Naive thymus-derived CD8-positive, alpha-beta T cell (primary cell): Measurements from ENCODE around the gene SLC9A5. TPM values are rescaled to one million over a fixed set of nuclear protein-coding genes. Genes with fewer than 3 reads are reported as not detected.

Experiments
- ATAC-seq, 2 donors: fragments of 150-1000 bp; cut with Tn5 transposase in 1 of 2; sonication (Bioruptor Pico), chemical (Tn5 transposase) in 1 of 2; 1 replicate in 1 of 2; 2 replicates in 1 of 2; pipeline ENCODE4 v1.10.0; 2021; ENCODE audit warnings: mild to moderate bottlenecking in 2 of 2, moderate library complexity in 2 of 2
- POLR2A ChIA-PET: fragments of 350-600 bp; sonication (Branson Sonifier 250); formaldehyde crosslinking; loops from one replicate; lab custom pipeline; 2021; ENCODE audit warnings: antibody characterized with exemption; lab: Charles Lee
- DNase-seq, 10 donors: peaks; one replicate each; pipeline versions ENCODE4 v3.0.0 to v3.0.0-alpha.2; 2020 to 2022
- H3K27ac Mint-ChIP-seq, 10 donors: one replicate each; pipeline ENCODE4 v1.8.0; 2020 to 2022; ENCODE audit warnings: mild to moderate bottlenecking in 10 of 10, mixed read lengths in 10 of 10, moderate library complexity in 4 of 10, inconsistent platforms in 1 of 10
- H3K27me3 Mint-ChIP-seq, 5 donors: one replicate each; pipeline ENCODE4 v1.8.0; 2021 to 2022; ENCODE audit warnings: mixed read lengths in 5 of 5
- H3K36me3 Mint-ChIP-seq, 3 donors: one replicate each; pipeline ENCODE4 v1.8.0; 2020 to 2022; ENCODE audit warnings: mixed read lengths in 3 of 3, mild to moderate bottlenecking in 2 of 3, inconsistent platforms in 1 of 3
- H3K4me1 Mint-ChIP-seq, 4 donors: one replicate each; pipeline ENCODE4 v1.8.0; 2021 to 2022; ENCODE audit warnings: mixed read lengths in 4 of 4
- H3K4me3 Mint-ChIP-seq, 10 donors: one replicate each; pipeline ENCODE4 v1.8.0; 2020 to 2022; ENCODE audit warnings: mild to moderate bottlenecking in 10 of 10, mixed read lengths in 10 of 10, moderate library complexity in 6 of 10, inconsistent platforms in 1 of 10
- H3K9me3 Mint-ChIP-seq, 9 donors: one replicate each; pipeline ENCODE4 v1.8.0; 2020 to 2022; ENCODE audit warnings: mixed read lengths in 9 of 9, mild to moderate bottlenecking in 3 of 9, inconsistent platforms in 1 of 9, moderate library complexity in 1 of 9
- polyA plus RNA-seq, 3 donors: library from polyadenylated mRNA; unstranded; fragments of 300-500 nt; fragmentation: Illumina TruSeq; gene quantifications; one replicate each; pipeline ENCODE4 v1.2.3, GENCODE V29; 2021
- total RNA-seq, 8 experiments: library from RNA in 2 of 8; stranded (reverse) in 2 of 8; gene quantifications; one replicate each; pipeline ENCODE4 v1.2.3 and lab custom pipeline; 2021 to 2026

Gene SLC9A5
- total and polyA plus RNA-seq, 5 experiments from 2014 or later, result 0.04 to 2.7 (median 0.20) TPM

DNA sequence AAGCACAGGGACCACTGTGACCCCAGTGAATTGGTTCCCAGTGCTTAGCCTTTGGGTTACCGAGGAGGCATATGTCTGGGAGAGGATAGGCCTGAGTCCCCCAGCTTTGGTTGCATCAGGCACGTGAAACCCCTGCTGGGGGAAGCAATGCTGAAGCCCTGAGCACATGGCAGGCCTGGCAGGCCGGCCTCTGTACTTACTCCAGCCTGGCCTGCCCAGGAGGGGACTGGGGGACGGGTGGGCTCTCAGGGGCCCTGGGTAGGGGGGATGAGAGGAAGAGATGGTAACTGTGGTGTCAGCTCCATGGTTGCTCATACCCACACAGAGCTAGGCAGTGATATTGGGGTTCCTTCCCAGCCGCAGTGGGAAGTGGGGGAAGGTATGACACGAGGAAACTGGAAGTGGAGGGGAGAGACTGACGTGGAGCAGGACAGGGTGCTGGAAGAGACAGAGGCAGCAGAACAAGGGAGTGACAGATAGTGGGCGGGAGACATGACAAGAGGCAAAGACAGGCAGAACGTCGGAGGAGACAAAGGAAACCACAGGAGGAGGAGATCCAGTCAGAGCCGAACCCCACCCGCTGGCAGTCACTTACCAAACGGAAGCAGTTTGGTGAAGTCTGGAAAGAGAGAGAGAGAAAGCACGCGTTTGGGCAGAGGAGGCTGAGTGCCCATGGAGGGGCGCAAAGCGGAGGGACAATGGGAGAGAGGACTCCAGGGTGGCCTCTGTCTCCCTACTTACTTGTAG is 12.8 kb upstream of the SLC9A5 start:
- no peaks in the 10 kb centered on the region for H3K27me3 Mint-ChIP-seq
- peaks cover 0 to 36% (median 7%) of the 10 kb centered on the region in 3 donors for H3K36me3 Mint-ChIP-seq
- H3K4me1 Mint-ChIP-seq, result peaks cover 3 to 7% (median 4%) of the 10 kb centered on the region in 4 donors
- H3K9me3 Mint-ChIP-seq, result no peaks in the 10 kb centered on the region
- POLR2A ChIA-PET, result interaction anchor here (0.8 kb wide), 1 partner anchor 9 kb away, joined by 3 read pairs; the partner anchor contains the start of gene TMEM208
- DNase-seq (no peak), ATAC-seq (peak; percentile 21 to 37)
- peak overlapping the region in 4 of 10 donors; percentile 12 to 58 (median 44) for H3K4me3 Mint-ChIP-seq
- peak overlapping the region in 8 of 10 donors; percentile 59 to 88 (median 76) for H3K27ac Mint-ChIP-seq

DNA sequence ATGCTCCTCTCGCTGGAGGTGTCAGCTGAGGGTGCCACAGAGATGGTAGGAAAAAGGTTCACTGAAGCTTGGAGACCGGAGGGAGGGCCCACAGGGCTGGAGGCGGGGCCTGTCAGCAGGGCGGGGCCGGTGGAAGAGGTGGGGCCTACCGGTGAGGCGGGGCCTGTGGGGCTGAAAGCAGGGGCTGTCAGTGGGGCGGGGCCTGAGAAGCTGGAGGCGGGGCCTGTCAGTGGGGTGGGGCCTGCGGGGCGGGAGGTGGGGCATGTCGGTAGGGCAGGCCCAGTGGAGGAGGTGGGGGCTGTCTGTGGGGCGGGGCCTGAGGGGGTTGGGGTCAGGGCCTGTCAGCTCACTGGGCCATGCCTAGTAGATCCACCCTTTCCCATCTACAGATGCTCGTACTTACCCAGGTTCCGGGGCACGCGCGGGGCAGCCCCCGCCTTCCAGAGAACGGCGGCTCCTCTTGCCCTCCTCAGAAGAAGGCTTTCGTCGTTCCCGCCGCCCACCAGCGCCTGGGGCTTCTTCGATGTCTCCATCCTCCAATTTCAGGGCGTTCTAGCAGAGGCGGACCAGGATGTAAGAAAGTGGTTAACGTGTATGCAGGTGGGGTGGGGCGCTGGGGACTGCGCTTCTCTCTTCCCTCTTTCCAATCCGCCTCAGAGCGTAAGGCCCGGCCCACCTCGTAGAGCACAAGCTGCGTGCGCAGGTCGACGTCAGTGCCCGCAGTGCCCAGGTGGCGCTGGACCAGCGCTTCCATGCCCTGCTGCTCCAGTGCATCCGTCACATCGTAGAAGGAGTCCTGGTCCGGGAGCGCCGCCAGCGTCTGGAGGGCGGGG is 12.0 kb upstream of the SLC9A5 start:
- no peaks in the 10 kb centered on the region for H3K9me3 Mint-ChIP-seq
- ATAC-seq, result peak; percentile 83 to 87
- POLR2A ChIA-PET, result interaction anchor here (0.8 to 4.6 kb wide), 2 partner anchors 9 to 10 kb away, joined by 3 to 24 read pairs; partner anchors contain the start of gene TMEM208
- no peaks in the 10 kb centered on the region for H3K27me3 Mint-ChIP-seq
- peak overlapping the region in 6 of 10 donors; percentile 59 to 88 (median 76) for H3K27ac Mint-ChIP-seq
- H3K4me1 Mint-ChIP-seq, result peaks cover 3 to 9% (median 7%) of the 10 kb centered on the region in 4 donors
- peak; percentile 36 to 66 (median 60) for DNase-seq
- H3K36me3 Mint-ChIP-seq, result peaks cover 0 to 33% (median 7%) of the 10 kb centered on the region in 3 donors
- peak overlapping the region in 2 of 10 donors; percentile 12 to 58 for H3K4me3 Mint-ChIP-seq

DNA sequence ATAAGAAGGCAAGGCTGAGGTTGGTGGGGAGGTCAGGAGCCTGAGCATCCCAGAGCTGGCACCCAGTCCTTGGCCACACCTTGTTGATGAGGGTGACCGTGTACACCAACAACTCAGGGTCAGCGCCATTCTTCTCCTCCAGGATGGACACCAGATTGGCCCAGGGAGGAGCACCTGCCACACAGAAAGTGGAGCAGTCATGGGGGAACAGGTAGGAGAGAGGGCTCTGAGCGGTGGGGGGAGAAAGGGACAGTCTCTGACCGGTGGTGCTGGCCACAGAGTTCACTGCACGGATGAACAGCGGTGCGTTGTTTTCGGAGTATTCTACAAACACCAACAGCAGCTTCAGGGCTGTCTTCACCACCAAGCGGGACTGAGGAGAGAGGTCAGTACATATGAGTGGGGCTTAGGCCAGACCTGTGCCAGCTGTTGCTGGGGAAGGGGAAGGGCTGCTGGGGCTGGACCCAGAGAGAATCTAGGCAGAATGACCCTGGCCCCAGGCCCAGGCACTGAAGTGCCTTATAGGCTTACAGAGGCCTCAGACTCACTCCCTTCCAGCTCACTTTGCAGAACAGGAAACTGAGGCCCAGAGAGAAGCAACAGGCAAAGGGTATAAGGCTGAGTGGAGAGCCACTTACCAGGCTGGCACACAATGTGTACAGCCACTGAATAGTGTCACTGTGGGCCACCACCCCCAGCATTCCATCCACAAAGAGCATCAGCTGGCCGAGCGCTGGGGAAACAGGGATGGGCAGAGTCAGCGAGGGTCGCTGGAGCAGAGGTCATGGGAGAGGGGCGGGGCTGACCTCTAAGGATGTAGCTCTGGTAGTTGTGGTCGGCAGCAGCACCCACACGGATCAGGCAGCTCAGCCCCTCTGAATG is 11.1 kb upstream of the SLC9A5 start:
- no peak overlapping the region for H3K4me3 Mint-ChIP-seq
- H3K36me3 Mint-ChIP-seq, result peaks cover 0 to 33% (median 7%) of the 10 kb centered on the region in 3 donors
- ATAC-seq (no peak), DNase-seq (no peak)
- no peaks in the 10 kb centered on the region for H3K9me3 Mint-ChIP-seq
- POLR2A ChIA-PET, result interaction anchor here (4.6 kb wide), 1 partner anchor 10 kb away, joined by 24 read pairs; the partner anchor contains the start of gene TMEM208
- peaks cover 4 to 13% (median 10%) of the 10 kb centered on the region in 4 donors for H3K4me1 Mint-ChIP-seq
- H3K27me3 Mint-ChIP-seq, result no peaks in the 10 kb centered on the region
- peak overlapping the region in 2 of 10 donors; percentile 56 to 59 for H3K27ac Mint-ChIP-seq

DNA sequence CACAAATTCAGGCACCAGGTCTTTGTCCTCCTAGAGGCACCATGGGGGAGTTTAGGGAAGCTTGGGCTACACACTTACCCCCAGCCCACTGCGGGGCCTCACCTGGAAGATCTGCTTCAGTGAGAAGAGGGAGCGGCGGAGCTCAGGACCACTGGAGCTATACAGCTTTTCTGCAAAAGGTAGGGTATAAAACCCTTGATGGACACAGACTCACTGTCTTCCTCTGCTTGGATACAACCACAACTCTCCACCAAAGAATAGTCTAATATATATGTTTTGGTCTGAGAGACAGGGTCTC is 10.6 kb upstream of the SLC9A5 start:
- no peak overlapping the region for H3K4me3 Mint-ChIP-seq
- peaks cover 0 to 33% (median 7%) of the 10 kb centered on the region in 3 donors for H3K36me3 Mint-ChIP-seq
- no peaks in the 10 kb centered on the region for H3K9me3 Mint-ChIP-seq
- peak overlapping the region in 1 of 10 donors; percentile 31 for H3K27ac Mint-ChIP-seq
- H3K27me3 Mint-ChIP-seq, result no peaks in the 10 kb centered on the region
- POLR2A ChIA-PET, result interaction anchor here (4.6 kb wide), 1 partner anchor 10 kb away, joined by 24 read pairs; the partner anchor contains the start of gene TMEM208
- ATAC-seq, result no peak
- H3K4me1 Mint-ChIP-seq, result peaks cover 5 to 13% (median 11%) of the 10 kb centered on the region in 4 donors
- DNase-seq, result no peak

DNA sequence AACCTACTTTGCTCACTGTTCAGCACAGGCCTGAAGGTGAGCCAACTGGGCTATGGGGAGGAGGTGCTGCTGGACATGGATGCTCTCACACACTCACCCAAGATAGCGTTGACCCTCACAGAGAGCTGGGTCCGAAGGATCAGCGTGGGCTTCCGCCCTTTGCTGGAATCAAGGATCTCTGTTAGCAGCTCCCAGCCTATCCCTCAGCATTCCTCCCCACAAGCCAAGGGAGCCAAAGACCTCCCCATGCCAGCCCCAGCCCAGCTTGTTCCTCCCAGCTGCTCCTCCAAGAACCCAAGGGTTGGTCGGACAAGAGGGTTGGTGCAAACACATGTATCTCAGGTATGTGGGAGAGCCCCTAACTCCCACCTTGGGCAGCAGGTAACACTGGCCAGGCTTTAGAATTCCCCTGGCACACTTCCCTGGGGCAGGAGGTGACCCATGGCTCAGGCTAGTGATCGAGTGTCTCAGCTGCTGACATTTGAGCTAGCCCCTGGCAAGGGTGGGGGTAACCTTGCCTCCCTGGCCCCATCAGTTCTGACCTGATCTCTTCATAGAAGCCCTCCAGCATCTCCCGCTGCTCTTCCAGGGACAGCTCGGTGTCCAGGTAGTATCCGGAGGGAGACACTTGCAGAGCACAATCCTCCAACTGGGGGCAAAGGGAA is 9.8 kb upstream of the SLC9A5 start:
- POLR2A ChIA-PET, result interaction anchor here (4.6 kb wide), 1 partner anchor 11 kb away, joined by 24 read pairs; the partner anchor contains the start of gene TMEM208
- Mint-ChIP-seq H3K4me1 (peaks cover 5 to 20% (median 14%) of the 10 kb centered on the region in 4 donors), H3K9me3 (no peaks in the 10 kb centered on the region), H3K27me3 (no peaks in the 10 kb centered on the region), H3K4me3 (no peak overlapping the region), H3K36me3 (peaks cover 0 to 29% (median 7%) of the 10 kb centered on the region in 3 donors), H3K27ac (peak overlapping the region in 3 of 10 donors; percentile 31 to 73 (median 42))
- DNase-seq, result no peak
- ATAC-seq, result no peak

DNA sequence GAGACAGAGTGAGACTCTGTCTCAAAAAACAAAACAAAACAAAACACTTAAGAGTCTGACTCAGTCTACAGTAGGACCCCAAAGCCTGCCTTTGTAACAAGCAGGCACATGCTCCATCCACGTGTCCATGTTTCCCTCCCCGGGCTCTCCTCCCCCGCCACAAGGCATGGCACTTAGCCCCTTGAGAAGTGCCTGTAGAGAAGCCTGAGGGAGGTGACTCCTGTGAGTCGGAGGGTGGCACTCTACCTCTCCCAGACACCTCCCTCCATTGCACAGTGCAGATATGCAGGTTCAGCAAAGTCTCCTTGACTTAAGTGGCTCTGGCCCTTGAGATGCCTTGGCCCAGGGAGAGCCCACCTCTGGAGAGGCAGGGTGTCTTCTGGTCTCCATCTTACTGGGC is 8.3 kb upstream of the SLC9A5 start:
- H3K4me3 Mint-ChIP-seq, result peak overlapping the region in 1 of 10 donors; percentile 60
- peak overlapping the region in 2 of 10 donors; percentile 10 to 48 for H3K27ac Mint-ChIP-seq

DNA sequence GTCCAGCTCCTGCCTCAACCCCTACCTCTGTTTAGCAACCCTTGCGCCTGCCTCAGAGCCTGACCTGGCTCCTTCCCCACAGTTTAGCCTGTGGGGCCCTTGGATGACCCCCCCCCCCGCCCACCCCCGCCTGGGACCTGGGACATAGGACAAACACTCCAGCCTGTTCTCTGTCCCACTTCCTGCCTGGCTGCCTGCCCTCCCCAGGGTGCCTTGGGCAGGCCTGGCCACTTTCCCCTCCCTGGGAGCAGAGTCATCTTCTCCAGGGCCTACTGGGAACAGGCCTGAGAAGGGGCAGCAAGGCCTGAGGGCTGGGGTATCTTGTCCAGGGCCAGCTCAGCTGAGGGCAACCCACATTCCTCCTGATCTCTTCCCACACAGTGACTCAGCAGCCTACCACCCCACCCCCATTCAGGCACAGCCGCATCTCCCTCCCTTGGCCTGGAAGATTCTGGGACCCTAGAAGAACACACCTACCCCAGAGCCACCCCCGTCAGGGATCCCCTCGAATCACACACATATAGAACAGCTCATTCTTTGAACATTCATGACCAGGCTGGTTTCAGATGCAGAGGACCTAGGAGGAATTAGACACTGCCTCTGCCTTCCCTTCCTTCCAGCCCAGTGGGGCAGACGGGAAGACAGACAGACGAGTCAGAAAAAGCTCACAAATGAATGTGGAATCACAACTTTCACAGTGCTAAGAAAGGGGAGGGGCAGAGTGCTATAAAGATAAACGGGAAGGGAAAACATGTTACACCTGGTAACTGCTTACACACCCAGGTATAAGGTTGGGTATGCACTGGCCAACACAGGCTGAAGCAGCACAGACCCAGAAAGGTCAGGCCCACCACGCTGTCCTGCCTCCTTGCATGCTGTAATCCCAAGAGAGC is 7.5 kb upstream of the SLC9A5 start:
- Mint-ChIP-seq H3K36me3 (peaks cover 0 to 24% (median 7%) of the 10 kb centered on the region in 3 donors), H3K4me3 (no peak overlapping the region), H3K27me3 (no peaks in the 10 kb centered on the region), H3K9me3 (no peaks in the 10 kb centered on the region), H3K27ac (peak overlapping the region in 4 of 10 donors; percentile 31 to 84 (median 72)), H3K4me1 (peaks cover 17 to 36% (median 28%) of the 10 kb centered on the region in 4 donors)
- POLR2A ChIA-PET, result interaction anchor here (4.6 kb wide), 1 partner anchor 13 kb away, joined by 24 read pairs; the partner anchor contains the start of gene TMEM208
- DNase-seq (no peak), ATAC-seq (no peak)

More for the DNA sequence above, 8.3 kb upstream of the SLC9A5 start:
- DNase-seq (no peak), ATAC-seq (no peak)
- POLR2A ChIA-PET, result interaction anchor here (4.6 kb wide), 1 partner anchor 13 kb away, joined by 24 read pairs; the partner anchor contains the start of gene TMEM208
- Mint-ChIP-seq H3K9me3 (no peaks in the 10 kb centered on the region), H3K27me3 (no peaks in the 10 kb centered on the region), H3K36me3 (peaks cover 0 to 28% (median 7%) of the 10 kb centered on the region in 3 donors), H3K4me1 (peaks cover 17 to 36% (median 30%) of the 10 kb centered on the region in 4 donors)

DNA sequence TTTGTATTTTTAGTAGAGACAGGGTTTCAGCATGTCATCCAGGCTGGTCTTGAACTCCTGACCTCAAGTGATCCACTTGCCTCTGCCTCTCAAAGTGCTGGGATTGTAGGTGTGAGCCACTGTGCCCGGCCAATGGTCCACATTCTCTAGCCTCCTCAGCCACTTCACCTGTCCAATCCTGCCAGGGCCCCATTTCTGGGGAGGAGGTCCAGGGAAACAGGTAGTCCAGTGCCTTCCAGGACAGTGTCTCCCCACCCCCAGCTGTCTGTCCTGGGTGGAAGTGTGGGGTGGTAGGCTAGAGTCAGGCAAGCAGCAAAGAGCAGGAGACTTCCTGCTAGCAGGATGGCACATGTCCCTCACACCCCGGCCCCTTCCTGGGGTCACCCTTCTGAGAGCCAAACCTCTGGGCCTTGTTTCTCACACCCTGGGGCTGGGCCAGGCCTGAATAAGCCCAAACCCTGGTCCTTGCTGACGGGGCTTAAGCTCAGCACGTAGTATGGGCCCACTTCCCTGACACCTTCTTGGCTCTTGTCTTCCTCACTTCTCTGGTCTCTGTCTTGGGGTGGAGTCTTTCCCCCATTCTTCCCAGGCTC is 6.5 kb upstream of the SLC9A5 start:
- Mint-ChIP-seq H3K4me1 (peaks cover 17 to 35% (median 32%) of the 10 kb centered on the region in 4 donors), H3K9me3 (no peaks in the 10 kb centered on the region), H3K27ac (peak overlapping the region in 4 of 10 donors; percentile 59 to 87 (median 74)), H3K36me3 (peaks cover 0 to 18% (median 5%) of the 10 kb centered on the region in 3 donors), H3K27me3 (no peaks in the 10 kb centered on the region), H3K4me3 (no peak overlapping the region)
- no peak for ATAC-seq
- POLR2A ChIA-PET, result interaction anchor here (1.0 to 1.1 kb wide), 2 partner anchors 11 to 15 kb away, joined by 3 read pairs; partner anchors contain the start of gene TMEM208
- no peak for DNase-seq

DNA sequence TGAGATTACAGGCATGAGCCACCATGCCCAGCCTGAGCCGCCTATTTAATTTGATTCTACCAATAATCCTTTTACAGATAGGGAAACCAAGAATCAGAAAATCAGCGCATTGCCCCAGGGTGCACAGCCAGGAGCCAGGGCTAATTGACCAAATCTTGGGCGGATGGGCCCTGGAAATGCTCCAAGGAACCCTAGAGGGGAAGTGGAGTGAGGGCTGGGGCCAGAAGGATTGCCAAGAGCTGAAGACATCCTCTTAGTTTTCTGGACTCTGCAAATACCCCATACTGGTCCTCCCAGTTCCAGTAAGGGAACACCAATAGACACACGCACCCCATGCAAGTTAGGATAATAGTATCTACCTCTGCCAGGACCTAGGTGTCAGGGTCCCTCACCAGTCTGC is 5.3 kb upstream of the SLC9A5 start:
- peaks cover 26 to 43% (median 43%) of the 10 kb centered on the region in 4 donors for H3K4me1 Mint-ChIP-seq
- H3K36me3 Mint-ChIP-seq, result peaks cover 0 to 5% (median 0%) of the 10 kb centered on the region in 3 donors
- POLR2A ChIA-PET, result interaction anchor here (1.9 to 5.7 kb wide), 2 partner anchors 14 to 51 kb away, joined by 6 to 99 read pairs; partner anchors contain the start of genes E2F4 and TMEM208
- H3K4me3 Mint-ChIP-seq, result no peak overlapping the region
- ATAC-seq (no peak), DNase-seq (no peak)
- peak overlapping the region in 9 of 10 donors; percentile 28 to 97 (median 89) for H3K27ac Mint-ChIP-seq
- H3K9me3 Mint-ChIP-seq, result no peaks in the 10 kb centered on the region
- no peaks in the 10 kb centered on the region for H3K27me3 Mint-ChIP-seq
